IMR-90 (cell line): ENCODE data around the gene TNK1. TPM values are rescaled to one million over a fixed set of nuclear protein-coding genes. Genes with fewer than 3 reads are reported as not detected.

Experiments used
- ATAC-seq: fragments of 200-7000 bp; cut with Tn5 transposase; 2 replicates; pipeline ENCODE4 v1.9.1; 2020; ENCODE audit warnings: low read depth, mild to moderate bottlenecking, moderate library complexity
- BruUV-seq: library from RNA; stranded (reverse); fragments of 400-500 nt; replicated peaks from 2 replicates; lab custom pipeline; 2021; lab: Mats Ljungman, UMichigan
- CTCF ChIA-PET: fragments of 300-600 bp; formaldehyde crosslinking; extraction: SDS; loops from one replicate; lab custom pipeline; 2021; ENCODE audit warnings: antibody characterized with exemption; lab: Yijun Ruan, JAX
- POLR2A ChIA-PET: fragments of 300-600 bp; sonication (Branson Sonifier 250); formaldehyde crosslinking; loops from one replicate; lab custom pipeline; 2022; ENCODE audit warnings: antibody characterized with exemption; ENCODE audit not compliant: unreplicated experiment; lab: Charles Lee
- DNase-seq: peaks from one replicate; pipeline ENCODE4 v3.0.0; 2013
- H2AFZ ChIP-seq: replicated peaks from 2 replicates; pipeline ENCODE3; 2013; ENCODE audit warnings: low read length, mild to moderate bottlenecking; ENCODE audit not compliant: poor library complexity
- H2AK5ac ChIP-seq: 2 replicates; pipeline ENCODE4 v1.6.1; 2013; ENCODE audit warnings: low read depth, low read length, inconsistent platforms
- H2AK9ac ChIP-seq: replicated peaks from 2 replicates; pipeline ENCODE3; 2013; ENCODE audit warnings: mild to moderate bottlenecking, low read depth, low read length, moderate library complexity; ENCODE audit not compliant: poor library complexity
- H2BK120ac ChIP-seq: 2 replicates; pipeline ENCODE4 v1.6.1; 2013; ENCODE audit warnings: low read depth, low read length, inconsistent platforms
- H2BK15ac ChIP-seq: 3 replicates; pipeline ENCODE4 v1.6.1; 2013; ENCODE audit warnings: low read depth, low read length, inconsistent platforms
- H2BK20ac ChIP-seq: 2 replicates; pipeline ENCODE4 v1.6.1; 2013; ENCODE audit warnings: low read depth, mild to moderate bottlenecking, inconsistent platforms, low read length, moderate library complexity
- H2BK5ac ChIP-seq: 2 replicates; pipeline ENCODE4 v1.6.1; 2013; ENCODE audit warnings: mild to moderate bottlenecking, low read depth, low read length, inconsistent platforms; ENCODE audit not compliant: poor library complexity, severe bottlenecking
- H3K14ac ChIP-seq: replicated peaks from 2 replicates; pipeline ENCODE4 v1.6.1; 2013; ENCODE audit warnings: low read depth, low read length, inconsistent platforms
- H3K18ac ChIP-seq: 2 replicates; pipeline ENCODE4 v1.6.1; 2013; ENCODE audit warnings: low read depth, low read length, control low read depth
- H3K23ac ChIP-seq: 2 replicates; pipeline ENCODE4 v1.6.1; 2013; ENCODE audit warnings: low read depth, low read length, inconsistent platforms
- H3K27ac ChIP-seq: 2 replicates; pipeline ENCODE4 v1.5.1; 2013; ENCODE audit warnings: mild to moderate bottlenecking, control low read depth, low read length; ENCODE audit not compliant: insufficient read depth
- H3K27me3 ChIP-seq: 2 replicates; pipeline ENCODE4 v1.6.1; 2013; ENCODE audit warnings: low read length; ENCODE audit not compliant: control insufficient read depth, insufficient read depth
- H3K36me3 ChIP-seq: 2 replicates; pipeline ENCODE4 v1.6.1; 2013; ENCODE audit warnings: low read length, mixed read lengths; ENCODE audit not compliant: control insufficient read depth, insufficient read depth
- H3K4ac ChIP-seq: 2 replicates; pipeline ENCODE4 v1.6.1; 2013; ENCODE audit warnings: low read depth, low read length, inconsistent platforms
- H3K4me1 ChIP-seq: 2 replicates; pipeline ENCODE4 v1.6.1; 2013; ENCODE audit warnings: low read length, mixed read lengths; ENCODE audit not compliant: control insufficient read depth, insufficient read depth
- H3K4me2 ChIP-seq: 2 replicates; pipeline ENCODE4 v1.6.1; 2013; ENCODE audit warnings: low read depth, mild to moderate bottlenecking, control low read depth, low read length, moderate library complexity
- H3K4me3 ChIP-seq: 2 replicates; pipeline ENCODE4 v1.5.1; 2013; ENCODE audit warnings: low read depth, mild to moderate bottlenecking, control low read depth, low read length, moderate library complexity; ENCODE audit not compliant: insufficient read depth
- H3K56ac ChIP-seq: 2 replicates; pipeline ENCODE4 v1.6.1; 2013; ENCODE audit warnings: low read length, inconsistent platforms; ENCODE audit not compliant: insufficient read depth; ENCODE audit errors: extremely low read depth
- H3K79me1 ChIP-seq, 2 experiments: 2 replicates each; pipeline ENCODE4 v1.6.1; 2013; ENCODE audit warnings: low read length in 2 of 2, inconsistent platforms in 1 of 2, low read depth in 1 of 2
- H3K9ac ChIP-seq: 2 replicates; pipeline ENCODE4 v1.6.1; 2013; ENCODE audit warnings: low read depth, low read length, control low read depth
- H3K9me1 ChIP-seq: 2 replicates; pipeline ENCODE4 v1.6.1; 2013; ENCODE audit warnings: low read length, inconsistent platforms; ENCODE audit not compliant: insufficient read depth
- H3K9me3 ChIP-seq: 2 replicates; pipeline ENCODE4 v1.6.1; 2013; ENCODE audit warnings: low read length; ENCODE audit not compliant: control insufficient read depth, insufficient read depth
- H4K20me1 ChIP-seq: 2 replicates; pipeline ENCODE4 v1.6.1; 2013; ENCODE audit warnings: low read length, inconsistent platforms; ENCODE audit not compliant: insufficient read depth
- H4K5ac ChIP-seq: 2 replicates; pipeline ENCODE4 v1.6.1; 2013; ENCODE audit warnings: mild to moderate bottlenecking, low read depth, low read length, control low read depth
- H4K8ac ChIP-seq, 2 experiments: 2 replicates each; pipeline ENCODE4 v1.6.1; 2013; ENCODE audit warnings: low read depth in 2 of 2, low read length in 2 of 2, control low read depth in 1 of 2, inconsistent platforms in 1 of 2
- H4K91ac ChIP-seq: 2 replicates; pipeline ENCODE4 v1.6.1; 2013; ENCODE audit warnings: low read depth, low read length, inconsistent platforms; ENCODE audit not compliant: insufficient read depth
- NFE2L2 ChIP-seq: fragments of 150-350 bp; IDR thresholded peaks from 2 replicates; pipeline ENCODE4 v1.6.1; 2016; ENCODE audit warnings: low read depth, mild to moderate bottlenecking, low read length
- POLR2A ChIP-seq: IDR thresholded peaks from 2 replicates; pipeline ENCODE4 v1.6.1; 2012; ENCODE audit warnings: mild to moderate bottlenecking, low read depth, low read length
- RAD21 ChIP-seq: IDR thresholded peaks from 2 replicates; pipeline ENCODE4 v1.6.1; 2012; ENCODE audit warnings: low read length, improper control_type of control experiment
- WGBS, 2 experiments: methylation state at CpG; one replicate each; pipeline versions ENCODE4 v1.1.5 to v1.1.7; 2013; ENCODE audit warnings: missing lambda C conversion rate in 2 of 2; ENCODE audit not compliant: insufficient read length in 1 of 2; ENCODE audit errors: extremely low coverage in 2 of 2; 5-methylcytosine and 5-hydroxymethylcytosine counted together
- dilution Hi-C: fragments of 300-500 bp; cut with HindIII; formaldehyde crosslinking; loops from one replicate; pipeline ENCODE4 v1.14.3; 2018; ENCODE audit warnings: low sequenced_read_pairs; ENCODE audit not compliant: unreplicated experiment
- in situ Hi-C: fragments of 300-500 bp; cut with MboI; formaldehyde crosslinking; loops from 3 replicates; pipeline ENCODE4 v1.14.3; 2019; ENCODE audit warnings: low sequenced_read_pairs, inconsistent platforms, mixed read lengths
- intact Hi-C: fragments of 100-400 bp; cut with micrococcal nuclease; formaldehyde crosslinking; loops from 2 replicates; pipeline ENCODE4 v1.10.0; 2022
- polyA plus RNA-seq, 3 experiments: library from polyadenylated mRNA; depleted of rRNA; stranded (reverse); fragments of >200 nt; gene quantifications; 2 replicates each; pipeline ENCODE4 v1.2.3, GENCODE V29; 2012; ENCODE audit warnings: low replicate concordance in 1 of 3
- total RNA-seq: library from RNA; depleted of rRNA; stranded (reverse); fragments of >200 nt; gene quantifications from 2 replicates; pipeline ENCODE4 v1.2.3, GENCODE V29; 2012

Gene TNK1
- total and polyA plus RNA-seq, 2 of the 4 experiments (the other 2 are of a cell fraction) = 0.44 to 0.54 TPM

- WGBS, 2 experiments = 53% methylated on average over 2 of the region's 5 CpGs; no CpG with 5 or more reads in 1 of the 2 experiments
- Histone ChIP-seq H3K27me3 (peaks cover 2% of the 10 kb centered on the region; the same call in 1 of the 2 replicates), H2AFZ (peak within 1 kb of the TSS; percentile 32), H2AK9ac (peak within 1 kb of the TSS; percentile 5), H4K91ac (no peak within 1 kb of the TSS), H3K14ac (no peak within 1 kb of the TSS), H3K27ac (no peak within 1 kb of the TSS), H3K9me1 (0 out of 2 replicates have a peak, but pooled peaks cover 2% of the 10 kb centered on the region), H3K36me3 (no peaks in the 10 kb centered on the region), H2BK5ac (no peak within 1 kb of the TSS), H3K4me3 (no peak within 1 kb of the TSS), H3K56ac (no peak within 1 kb of the TSS), H3K79me1 (no peaks in the 10 kb centered on the region), H4K8ac (no peak within 1 kb of the TSS), H4K5ac (no peak within 1 kb of the TSS), H3K9me3 (no peaks in the 10 kb centered on the region), H2AK5ac (no peak within 1 kb of the TSS), H3K23ac (no peak within 1 kb of the TSS), H3K9ac (no peak within 1 kb of the TSS), H4K20me1 (no peaks in the 10 kb centered on the region), H3K4me1 (no peaks in the 10 kb centered on the region), H2BK120ac (no peak within 1 kb of the TSS), H2BK15ac (no peak within 1 kb of the TSS), H3K4me2 (no peak within 1 kb of the TSS), H3K18ac (no peak within 1 kb of the TSS), H2BK20ac (no peak within 1 kb of the TSS), H3K4ac (no peak within 1 kb of the TSS)
- intact Hi-C loops (no loop called here), dilution Hi-C loops (no loop called here), in situ Hi-C loops (no loop called here)
- CTCF ChIA-PET = no interaction called here
- POLR2A ChIA-PET = no interaction called here
- ATAC-seq (no peak), DNase-seq (no peak)
- TF ChIP-seq POLR2A (no peak), RAD21 (no peak), NFE2L2 (no peak)
- BruUV-seq = no TSS peak
These were observed 47.7 kb downstream of the TNK1 start, which contains the start of gene SPEM3 for GRCh38 chr17:7428557-7428956. Gene SPEM3 (plus strand): TSS chr17:7428857. CDS start chr17:7428903, 46 bp downstream.
